ENCODE data around the gene PRKCA. TPM values are rescaled to one million over a fixed set of nuclear protein-coding genes. Genes with fewer than 3 reads are reported as not detected.

The PRKCA gene
- total and polyA plus RNA-seq, 2 donors from 2014 or later, result 8.0 to 50.8 TPM

- TF ChIP-seq CTCF (IDR thresholded peaks at IDR 0.05; ENCODE audit: borderline replicate concordance, extremely low read depth, insufficient read depth), result no peak
- Histone ChIP-seq H3K27ac (ENCODE audit: low read depth in 2 of 2, low read length in 2 of 2) (peak overlapping the region; percentile 4 to 18), H3K4me1 (ENCODE audit: control insufficient read depth in 2 of 3, insufficient read depth in 2 of 3, low read depth in 1 of 3, low read length in 3 of 3) (peaks cover 0 to 29% (median 21%) of the 10 kb centered on the region in 3 donors), H3K27me3 (ENCODE audit: control insufficient read depth, insufficient read depth, low read length) (no peaks in the 10 kb centered on the region), H3K9me3 (ENCODE audit: control insufficient read depth in 2 of 3, insufficient read depth in 1 of 3, low read length in 3 of 3) (no peaks in the 10 kb centered on the region), H3K4me3 (ENCODE audit: low read length in 3 of 3) (peak overlapping the region in 1 of 3 donors; percentile 4), H3K9ac (ENCODE audit: low read length in 3 of 3) (no peak overlapping the region), H3K36me3 (ENCODE audit: control insufficient read depth in 2 of 3, insufficient read depth in 3 of 3, low read length in 3 of 3) (no peaks in the 10 kb centered on the region)
- intact Hi-C loops (cut with DNase I), result no loop called here
- peak; percentile 84 for FAIRE-seq
- peak in 3 of 5 donors; percentile 29 to 79 (median 64) for DNase-seq
These were observed 113.2 kb downstream of the PRKCA start for GRCh38 chr17:66415366-66416206.

- FAIRE-seq, result no peak
These were observed 114.0 kb downstream of the PRKCA start for GRCh38 chr17:66416207-66416940.

GRCh38 chr17:66417300-66417719 is 114.9 kb downstream of the PRKCA start:
- no peak for DNase-seq
- no peak overlapping the region for H3K27ac ChIP-seq (ENCODE audit: low read depth in 2 of 2, low read length in 2 of 2)
- H3K9ac ChIP-seq (ENCODE audit: low read length in 3 of 3), result no peak overlapping the region
- no peaks in the 10 kb centered on the region for H3K9me3 ChIP-seq (ENCODE audit: control insufficient read depth in 2 of 3, insufficient read depth in 1 of 3, low read length in 3 of 3)
- TF ChIP-seq CTCF (IDR thresholded peaks at IDR 0.05; ENCODE audit: borderline replicate concordance, extremely low read depth, insufficient read depth), result no peak
- no peaks in the 10 kb centered on the region for H3K36me3 ChIP-seq (ENCODE audit: control insufficient read depth in 2 of 3, insufficient read depth in 3 of 3, low read length in 3 of 3)
- intact Hi-C loops (cut with DNase I), result no loop called here
- no peak for FAIRE-seq
- H3K4me3 ChIP-seq (ENCODE audit: low read length in 3 of 3), result no peak overlapping the region
- H3K4me1 ChIP-seq (ENCODE audit: control insufficient read depth in 2 of 3, insufficient read depth in 2 of 3, low read depth in 1 of 3, low read length in 3 of 3), result peaks cover 0 to 26% (median 21%) of the 10 kb centered on the region in 3 donors
- no peaks in the 10 kb centered on the region for H3K27me3 ChIP-seq (ENCODE audit: control insufficient read depth, insufficient read depth, low read length)

More at GRCh38 chr17:66416207-66416940, 114.0 kb downstream of the PRKCA start:
- no peak for TF ChIP-seq CTCF (IDR thresholded peaks at IDR 0.05; ENCODE audit: borderline replicate concordance, extremely low read depth, insufficient read depth)
- peak overlapping the region in 1 of 2 donors; percentile 18 for H3K27ac ChIP-seq (ENCODE audit: low read depth in 2 of 2, low read length in 2 of 2)
- H3K4me3 ChIP-seq (ENCODE audit: low read length in 3 of 3), result no peak overlapping the region
- peaks cover 0 to 28% (median 21%) of the 10 kb centered on the region in 3 donors for H3K4me1 ChIP-seq (ENCODE audit: control insufficient read depth in 2 of 3, insufficient read depth in 2 of 3, low read depth in 1 of 3, low read length in 3 of 3)
- no peaks in the 10 kb centered on the region for H3K27me3 ChIP-seq (ENCODE audit: control insufficient read depth, insufficient read depth, low read length)
- no peaks in the 10 kb centered on the region for H3K36me3 ChIP-seq (ENCODE audit: control insufficient read depth in 2 of 3, insufficient read depth in 3 of 3, low read length in 3 of 3)
- intact Hi-C loops (cut with DNase I), result no loop called here
- H3K9me3 ChIP-seq (ENCODE audit: control insufficient read depth in 2 of 3, insufficient read depth in 1 of 3, low read length in 3 of 3), result no peaks in the 10 kb centered on the region
- H3K9ac ChIP-seq (ENCODE audit: low read length in 3 of 3), result no peak overlapping the region
- DNase-seq, result peak in 3 of 5 donors; percentile 14 to 41 (median 26)
